Psoas muscle (tissue), 8 donors: Measurements from ENCODE around the gene WASF2. TPM values are rescaled to one million over a fixed set of nuclear protein-coding genes. Genes with fewer than 3 reads are reported as not detected.

ENCODE experiments used
- ATAC-seq, 4 donors: fragments of 200-7000 bp; cut with Tn5 transposase; one replicate each; pipeline ENCODE4 v1.9.1; 2020; ENCODE audit warnings: moderate library complexity in 3 of 4, mild to moderate bottlenecking in 2 of 4
- DNase-seq, 2 donors: peaks; one replicate each; pipeline ENCODE4 v3.0.0-alpha.2; 2020
- H3K27ac ChIP-seq: fragments of 200-600 bp; one replicate; pipeline ENCODE4 v1.8.0; 2022
- H3K27me3 ChIP-seq, 3 donors: fragments of 200-600 bp in 1 of 3; one replicate each; pipeline versions ENCODE4 v1.6.1 to v1.8.0; 2013 to 2022; ENCODE audit warnings: low read length in 2 of 3, mild to moderate bottlenecking in 2 of 3, moderate library complexity in 1 of 3; ENCODE audit not compliant: insufficient read depth in 3 of 3
- H3K36me3 ChIP-seq, 2 donors: fragments of 200-600 bp in 1 of 2; one replicate each; pipeline versions ENCODE4 v1.6.1 to v1.8.0; 2013 to 2022; ENCODE audit warnings: low read depth in 1 of 2, mild to moderate bottlenecking in 1 of 2, moderate library complexity in 1 of 2; ENCODE audit not compliant: insufficient read depth in 1 of 2
- H3K4me1 ChIP-seq: fragments of 200-600 bp; one replicate; pipeline ENCODE4 v1.8.0; 2022
- H3K4me3 ChIP-seq: fragments of 200-600 bp; one replicate; pipeline ENCODE4 v1.8.0; 2022; ENCODE audit warnings: mild to moderate bottlenecking
- H3K9me3 ChIP-seq: fragments of 200-600 bp; one replicate; pipeline ENCODE4 v1.8.0; 2022
- WGBS, 3 donors: extraction: QIAGEN DNeasy Blood & Tissue Kit; methylation state at CpG; one replicate each; pipeline versions ENCODE4 v1.1.6 to v1.1.7; 2013; 5-methylcytosine and 5-hydroxymethylcytosine counted together
- intact Hi-C, 2 donors: fragments of 100-400 bp; cut with DNase I; formaldehyde crosslinking; loops; one replicate each; pipeline versions ENCODE4 v1.11.0 to v1.14.2; 2022
- polyA plus RNA-seq, 3 donors: library from polyadenylated mRNA; stranded (reverse); fragments of 200-250 nt; gene quantifications; one replicate each; pipeline ENCODE4 v1.2.3, GENCODE V29; 2013
- total RNA-seq, 4 donors: library from RNA; stranded (reverse); fragmentation: NEBNext Ultra II Directional in 2 of 4; extraction: Animal tissue kit (Norgen Biotek cat#: 25700) in 2 of 4; gene quantifications; one replicate each; pipeline versions ENCODE4 v1.2.1 to v1.2.4, GENCODE V29; 2021 to 2023
- TF ChIP-seq, protein P1 (sequence below): fragments of 200-600 bp; IDR thresholded peaks from one replicate; pipeline ENCODE4 v1.8.0; 2022; ENCODE audit warnings: antibody characterized with exemption
- donor health status: healthy with polysubstance abuse.
- donor health status: DM: no; HTN: no; CAD: no; lungs with moderate emphysema.
- donor health status: Bipolar disorder and iron deficiency.
- donor health status: healthy.
- donor health status: DM: yes; HTN: yes; CAD: no.
- donor health status: DM: no; HTN: no; CAD: no.
- donor health status: DM: no; HTN: no; CAD: no.
- donor health status: DM: yes; HTN: yes; CAD: no.

WASF2 gene
- total and polyA plus RNA-seq, 7 donors = 7.9 to 40.6 (median 29.4) TPM

DNA sequence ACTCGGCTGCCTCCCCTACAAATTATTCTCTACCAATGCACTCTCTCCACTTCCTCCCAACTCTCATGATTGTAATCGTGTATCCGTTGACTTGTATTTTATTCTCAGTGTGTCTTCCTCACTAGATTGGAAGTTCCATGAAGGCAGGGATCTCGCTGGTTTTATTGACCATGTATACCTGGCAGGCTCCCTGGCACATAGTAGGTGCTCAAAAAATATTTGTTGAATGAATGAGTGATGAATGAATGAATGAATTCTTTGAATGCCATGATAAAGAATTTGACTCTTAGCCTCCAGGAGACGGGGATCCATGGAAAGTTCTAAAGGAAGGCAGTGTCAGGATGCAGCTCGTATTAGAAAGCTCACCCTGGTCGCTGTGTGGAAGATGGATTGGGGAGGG, 28.8 kb upstream of the WASF2 start:
- Histone ChIP-seq H3K27ac (peak overlapping the region; percentile 81), H3K36me3 (no peaks in the 10 kb centered on the region), H3K4me3 (no peak overlapping the region), H3K4me1 (peaks cover 65% of the 10 kb centered on the region), H3K27me3 (no peaks in the 10 kb centered on the region), H3K9me3 (no peaks in the 10 kb centered on the region)
- 78 to 93% (median 84%) methylated on average over 7 of the region's 7 CpGs for WGBS, 3 donors
- TF ChIP-seq, protein P1, sequence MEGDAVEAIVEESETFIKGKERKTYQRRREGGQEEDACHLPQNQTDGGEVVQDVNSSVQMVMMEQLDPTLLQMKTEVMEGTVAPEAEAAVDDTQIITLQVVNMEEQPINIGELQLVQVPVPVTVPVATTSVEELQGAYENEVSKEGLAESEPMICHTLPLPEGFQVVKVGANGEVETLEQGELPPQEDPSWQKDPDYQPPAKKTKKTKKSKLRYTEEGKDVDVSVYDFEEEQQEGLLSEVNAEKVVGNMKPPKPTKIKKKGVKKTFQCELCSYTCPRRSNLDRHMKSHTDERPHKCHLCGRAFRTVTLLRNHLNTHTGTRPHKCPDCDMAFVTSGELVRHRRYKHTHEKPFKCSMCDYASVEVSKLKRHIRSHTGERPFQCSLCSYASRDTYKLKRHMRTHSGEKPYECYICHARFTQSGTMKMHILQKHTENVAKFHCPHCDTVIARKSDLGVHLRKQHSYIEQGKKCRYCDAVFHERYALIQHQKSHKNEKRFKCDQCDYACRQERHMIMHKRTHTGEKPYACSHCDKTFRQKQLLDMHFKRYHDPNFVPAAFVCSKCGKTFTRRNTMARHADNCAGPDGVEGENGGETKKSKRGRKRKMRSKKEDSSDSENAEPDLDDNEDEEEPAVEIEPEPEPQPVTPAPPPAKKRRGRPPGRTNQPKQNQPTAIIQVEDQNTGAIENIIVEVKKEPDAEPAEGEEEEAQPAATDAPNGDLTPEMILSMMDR = no peak
- intact Hi-C loops = no loop called here
- no peak for ATAC-seq
- no peak for DNase-seq

DNA sequence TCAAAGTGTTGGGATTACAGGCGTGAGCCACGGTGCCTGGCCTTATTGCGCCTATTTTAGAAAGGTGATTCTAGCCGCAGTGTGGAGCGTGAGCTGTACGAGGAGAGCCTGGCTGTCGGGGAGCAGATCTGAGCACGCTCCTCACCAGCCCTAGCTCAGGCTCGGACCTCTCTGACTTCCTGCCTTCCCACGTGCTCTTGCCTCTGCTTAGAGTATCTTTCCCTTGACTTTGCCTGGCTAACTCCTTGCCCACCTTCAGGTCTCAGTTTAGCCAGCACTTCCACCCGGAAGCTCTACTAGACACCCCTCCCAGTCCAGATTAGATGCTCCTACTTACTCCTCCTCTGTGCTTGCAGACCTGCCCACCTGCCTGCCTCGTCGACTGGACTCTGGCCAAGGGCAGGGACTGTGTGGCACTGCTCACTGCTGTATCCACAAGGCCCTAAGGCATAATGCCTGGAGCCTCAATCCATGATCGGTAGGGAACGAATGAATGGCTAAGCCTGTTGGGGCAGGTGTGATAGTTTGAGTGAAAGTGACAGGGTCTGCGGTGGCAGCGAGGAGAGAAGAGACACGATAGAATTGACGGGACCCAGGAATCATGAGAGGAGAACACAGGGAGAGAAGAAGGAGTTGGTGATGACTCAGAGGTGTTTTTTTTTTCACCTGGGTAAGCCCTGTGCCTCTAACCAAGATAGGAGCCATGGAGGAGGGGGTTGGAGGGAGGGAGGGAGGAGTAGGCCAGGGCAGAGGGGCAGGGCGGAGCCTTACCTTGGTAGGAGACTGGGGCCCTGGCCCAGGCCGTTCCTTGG, 28.1 kb upstream of the WASF2 start:
- intact Hi-C loops = no loop called here
- ATAC-seq = no peak
- Histone ChIP-seq H3K4me1 (peaks cover 58% of the 10 kb centered on the region), H3K36me3 (no peaks in the 10 kb centered on the region), H3K4me3 (no peak overlapping the region), H3K9me3 (no peaks in the 10 kb centered on the region), H3K27me3 (no peaks in the 10 kb centered on the region), H3K27ac (peak overlapping the region; percentile 81)
- TF ChIP-seq, protein P1 = no peak
- no peak for DNase-seq
- 71 to 82% (median 73%) methylated on average over 21 of the region's 21 CpGs for WGBS, 3 donors

GRCh38 chr1:27517301-27517700, 27.3 kb upstream of the WASF2 start:
- no peak for ATAC-seq
- Histone ChIP-seq H3K9me3 (no peaks in the 10 kb centered on the region), H3K4me1 (peaks cover 51% of the 10 kb centered on the region), H3K27ac (peak overlapping the region; percentile 81), H3K36me3 (no peaks in the 10 kb centered on the region), H3K4me3 (no peak overlapping the region), H3K27me3 (no peaks in the 10 kb centered on the region)
- WGBS, 3 donors = 67 to 81% (median 75%) methylated on average over 2 of the region's 2 CpGs
- no peak for DNase-seq
- intact Hi-C loops = no loop called here
- TF ChIP-seq, protein P1 = no peak

DNA sequence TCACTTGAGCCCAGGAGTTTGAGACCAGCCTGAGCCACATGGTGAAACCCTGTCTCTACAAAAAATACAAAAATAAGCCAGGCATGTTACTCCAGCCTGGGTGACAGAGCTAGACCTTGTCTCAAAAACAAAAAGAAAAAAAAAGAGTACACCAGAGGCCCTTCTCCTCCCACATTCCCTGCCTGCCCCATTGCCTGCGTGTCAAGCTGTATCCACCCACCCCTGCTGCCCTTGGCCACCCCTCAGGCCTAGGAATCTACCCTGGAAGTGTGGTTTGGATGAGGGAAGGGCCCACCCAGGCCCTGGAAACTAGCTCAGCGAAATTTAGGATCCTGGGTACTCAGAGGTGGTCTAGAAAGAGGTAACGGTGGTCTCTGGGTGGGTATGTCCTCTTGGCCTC, 25.7 kb upstream of the WASF2 start:
- H3K36me3 ChIP-seq = no peaks in the 10 kb centered on the region
- no peaks in the 10 kb centered on the region for H3K27me3 ChIP-seq
- H3K4me3 ChIP-seq = no peak overlapping the region
- DNase-seq (no peak), ATAC-seq (no peak)
- no peaks in the 10 kb centered on the region for H3K9me3 ChIP-seq
- intact Hi-C loops = no loop called here
- peak overlapping the region; percentile 81 for H3K27ac ChIP-seq
- 69 to 83% (median 73%) methylated on average over 3 of the region's 3 CpGs for WGBS, 3 donors
- TF ChIP-seq, protein P1 = no peak
- peaks cover 35% of the 10 kb centered on the region for H3K4me1 ChIP-seq
